GM23338 (cell line): ENCODE measurements around the gene FBN3. TPM values are rescaled to one million over a fixed set of nuclear protein-coding genes. Genes with fewer than 3 reads are reported as not detected.

Experiments
- ATAC-seq: fragments of 200-7000 bp; cut with Tn5 transposase; 3 replicates; pipeline ENCODE4 v1.9.1; 2020
- DNase-seq: peaks from one replicate; pipeline ENCODE4 v3.0.0-alpha.2; 2015; ENCODE audit warnings: low spot score
- H2AFZ ChIP-seq: fragments of 200-600 bp; sonication (generic); 2 replicates; pipeline ENCODE4 v1.8.0; 2016; ENCODE audit warnings: antibody characterized with exemption, mild to moderate bottlenecking, moderate library complexity
- H3F3A ChIP-seq: fragments of 200-600 bp; sonication (generic); replicated peaks from 2 replicates; pipeline ENCODE4 v1.8.0; 2017; ENCODE audit warnings: antibody characterized with exemption, mixed run types, low read depth
- H3K27ac ChIP-seq: fragments of 200-600 bp; sonication (generic); 2 replicates; pipeline ENCODE4 v1.6.1; 2016; ENCODE audit warnings: low read depth
- H3K27me3 ChIP-seq: fragments of 200-600 bp; sonication (generic); 2 replicates; pipeline ENCODE4 v1.8.0; 2016; ENCODE audit warnings: mild to moderate bottlenecking, mixed run types, moderate library complexity; ENCODE audit not compliant: insufficient read depth
- H3K36me3 ChIP-seq: fragments of 200-600 bp; sonication (generic); 2 replicates; pipeline ENCODE4 v1.8.0; 2016; ENCODE audit warnings: mild to moderate bottlenecking; ENCODE audit not compliant: insufficient read depth
- H3K4me1 ChIP-seq: fragments of 200-600 bp; sonication (generic); 2 replicates; pipeline ENCODE4 v1.8.0; 2016; ENCODE audit warnings: mild to moderate bottlenecking, moderate library complexity; ENCODE audit not compliant: insufficient read depth
- H3K4me2 ChIP-seq: fragments of 200-600 bp; sonication (generic); 2 replicates; pipeline ENCODE4 v1.7.1; 2017; ENCODE audit warnings: mixed run types
- H3K4me3 ChIP-seq: fragments of 200-600 bp; sonication (generic); 2 replicates; pipeline ENCODE4 v1.6.1; 2016; ENCODE audit warnings: mixed run types
- H3K79me2 ChIP-seq: fragments of 200-600 bp; sonication (generic); replicated peaks from 2 replicates; pipeline ENCODE4 v1.8.0; 2017; ENCODE audit warnings: mild to moderate bottlenecking; ENCODE audit not compliant: insufficient read depth
- H3K9me2 ChIP-seq: fragments of 200-600 bp; sonication (generic); 2 replicates; pipeline ENCODE4 v1.8.0; 2017; ENCODE audit not compliant: insufficient read depth
- H4K20me1 ChIP-seq: fragments of 200-600 bp; sonication (generic); replicated peaks from 2 replicates; pipeline ENCODE4 v1.8.0; 2017; ENCODE audit warnings: mild to moderate bottlenecking; ENCODE audit not compliant: insufficient read depth
- H3K27ac Mint-ChIP-seq: 2 replicates; pipeline ENCODE4 v1.8.0; 2020; ENCODE audit warnings: inconsistent platforms, mild to moderate bottlenecking, moderate library complexity, mixed read lengths
- H3K27me3 Mint-ChIP-seq: 3 replicates; pipeline ENCODE4 v1.8.0; 2022; ENCODE audit warnings: low read depth, mild to moderate bottlenecking, moderate library complexity, mixed read lengths, inconsistent platforms; ENCODE audit not compliant: insufficient read depth, poor library complexity
- H3K36me3 Mint-ChIP-seq: 3 replicates; pipeline ENCODE4 v1.8.0; 2021; ENCODE audit warnings: low read depth, mild to moderate bottlenecking, inconsistent platforms, moderate library complexity, mixed read lengths
- H3K4me1 Mint-ChIP-seq: 3 replicates; pipeline ENCODE4 v1.8.0; 2020; ENCODE audit warnings: mild to moderate bottlenecking, inconsistent platforms, mixed read lengths
- H3K4me3 Mint-ChIP-seq: 3 replicates; pipeline ENCODE4 v1.8.0; 2021; ENCODE audit warnings: moderate library complexity, mild to moderate bottlenecking, inconsistent platforms, mixed read lengths
- H3K9me3 Mint-ChIP-seq: 3 replicates; pipeline ENCODE4 v1.8.0; 2020; ENCODE audit warnings: moderate library complexity, mild to moderate bottlenecking, inconsistent platforms, mixed read lengths
- CTCF ChIP-seq, 2 experiments: fragments of 200-600 bp in 1 of 2; sonication (generic) in 1 of 2; conservative IDR thresholded peaks; 2 replicates each; pipeline versions ENCODE4 v1.5.1 to v1.6.1; 2016 to 2017; ENCODE audit warnings: antibody characterized with exemption in 2 of 2, low read depth in 2 of 2, mild to moderate bottlenecking in 2 of 2, moderate library complexity in 1 of 2
- ETS1 ChIP-seq: IDR thresholded peaks from 2 replicates; pipeline ENCODE4 v1.6.1; 2016; ENCODE audit warnings: antibody characterized with exemption
- EZH2 ChIP-seq: fragments of 200-600 bp; sonication (generic); IDR thresholded peaks from one replicate; pipeline ENCODE4 v1.8.0; 2017; ENCODE audit warnings: antibody characterized with exemption, mild to moderate bottlenecking, low read depth; ENCODE audit not compliant: unreplicated experiment
- EZH2phosphoT487 ChIP-seq: fragments of 200-600 bp; sonication (generic); IDR thresholded peaks from one replicate; pipeline ENCODE4 v1.8.1; 2018; ENCODE audit warnings: antibody characterized with exemption; ENCODE audit not compliant: unreplicated experiment
- JUNB ChIP-seq: IDR thresholded peaks from one replicate; pipeline ENCODE4 v1.6.1; 2016; ENCODE audit warnings: antibody characterized with exemption; ENCODE audit not compliant: unreplicated experiment
- NANOG ChIP-seq: IDR thresholded peaks from 2 replicates; pipeline ENCODE4 v1.6.1; 2016; ENCODE audit warnings: antibody characterized with exemption, borderline replicate concordance
- POLR2AphosphoS5 ChIP-seq: IDR thresholded peaks from 2 replicates; pipeline ENCODE4 v1.6.1; 2016; ENCODE audit warnings: antibody characterized with exemption, low read depth
- REST ChIP-seq: IDR thresholded peaks from one replicate; pipeline ENCODE4 v1.6.1; 2018; ENCODE audit warnings: antibody characterized with exemption; ENCODE audit not compliant: unreplicated experiment
- STAT1 ChIP-seq: IDR thresholded peaks from one replicate; pipeline ENCODE4 v1.6.1; 2016; ENCODE audit warnings: antibody characterized with exemption; ENCODE audit not compliant: unreplicated experiment
- ZNF331 ChIP-seq: fragments of 250-450 bp; sonication (Bioruptor Pico); IDR thresholded peaks from 2 replicates; pipeline ENCODE4 v1.5.0; 2020; ENCODE audit warnings: low read depth, mild to moderate bottlenecking, moderate library complexity
- polyA plus RNA-seq: library from polyadenylated mRNA; unstranded; fragments of >200 nt; fragmentation: Nextera tagmentation; extraction: Ambion mirVana; gene quantifications from 2 replicates; pipeline ENCODE4 v1.2.1, GENCODE V29; 2016
- total RNA-seq: library from RNA; depleted of rRNA; stranded (reverse); fragments of >200 nt; shearing (Covaris generic); gene quantifications from 2 replicates; pipeline ENCODE4 v1.2.3, GENCODE V29; 2014

The FBN3 gene
- total and polyA plus RNA-seq, 2 experiments from 2014 or later, result 8.5 to 54.5 TPM

- H3K4me1 ChIP-seq, result peaks cover 16% of the 10 kb centered on the region
- peak overlapping the region; percentile 82 for H3K4me3 Mint-ChIP-seq
- peak overlapping the region; percentile 94 for H3K27ac ChIP-seq
- no peak for TF ChIP-seq ETS1
- no peak for TF ChIP-seq EZH2phosphoT487
- no peak for TF ChIP-seq POLR2AphosphoS5
- H3K4me2 ChIP-seq, result peak overlapping the region; percentile 91
- H3K36me3 ChIP-seq, result no peaks in the 10 kb centered on the region
- H2AFZ ChIP-seq, result no peak overlapping the region
- H3F3A ChIP-seq, result peaks cover 10% of the 10 kb centered on the region
- peaks cover 15% of the 10 kb centered on the region for H3K27me3 Mint-ChIP-seq
- H3K9me3 Mint-ChIP-seq, result no peaks in the 10 kb centered on the region; the same call in 1 of the 3 replicates
- H3K36me3 Mint-ChIP-seq, result peaks cover 20% of the 10 kb centered on the region
- ATAC-seq (no peak), DNase-seq (no peak)
- H3K4me3 ChIP-seq, result peak overlapping the region; percentile 87
- no peaks in the 10 kb centered on the region for H4K20me1 ChIP-seq
- H3K79me2 ChIP-seq, result peaks cover 17% of the 10 kb centered on the region; the same call in 1 of the 2 replicates
- H3K4me1 Mint-ChIP-seq, result peaks cover 50% of the 10 kb centered on the region
- H3K27ac Mint-ChIP-seq, result peak overlapping the region; percentile 63
- H3K9me2 ChIP-seq, result no peaks in the 10 kb centered on the region
- H3K27me3 ChIP-seq, result no peaks in the 10 kb centered on the region
Measured at GRCh38 chr19:8148088-8148409, 1.3 kb downstream of the FBN3 start.

- Histone ChIP-seq H4K20me1 (no peaks in the 10 kb centered on the region), H3K4me1 (peaks cover 16% of the 10 kb centered on the region), H3K4me3 (no peak overlapping the region), H3K27me3 (no peaks in the 10 kb centered on the region), H3F3A (peaks cover 10% of the 10 kb centered on the region), H3K9me2 (no peaks in the 10 kb centered on the region), H3K36me3 (no peaks in the 10 kb centered on the region), H3K4me2 (peak overlapping the region; percentile 91), H3K27ac (no peak overlapping the region), H2AFZ (no peak overlapping the region), H3K79me2 (peaks cover 17% of the 10 kb centered on the region; the same call in 1 of the 2 replicates)
- ATAC-seq, result no peak
- DNase-seq, result no peak
- Mint-ChIP-seq H3K4me3 (peak overlapping the region; percentile 82), H3K9me3 (no peaks in the 10 kb centered on the region; the same call in 1 of the 3 replicates), H3K27ac (peak overlapping the region; percentile 63; the same call in 1 of the 2 replicates), H3K27me3 (peaks cover 16% of the 10 kb centered on the region), H3K36me3 (peaks cover 20% of the 10 kb centered on the region), H3K4me1 (peaks cover 54% of the 10 kb centered on the region)
- no peak for TF ChIP-seq STAT1
- TF ChIP-seq POLR2AphosphoS5, result no peak
- TF ChIP-seq NANOG, result no peak
- TF ChIP-seq EZH2, result no peak
- no peak for TF ChIP-seq CTCF (conservative IDR thresholded peaks at IDR 0.05; ENCODE audit: low read depth in 2 of 2)
- TF ChIP-seq JUNB, result no peak
- no peak for TF ChIP-seq REST
- TF ChIP-seq ZNF331 (CRISPR knock-in tag), result no peak
Measured at GRCh38 chr19:8147582-8147978, 1.8 kb downstream of the FBN3 start.
